ENCODE results near the gene DOCK3.
"Not testable (repeated sequence)": the region's sequence is repeated elsewhere in the genome, so short reads cannot be mapped to it uniquely, and the experiment has no call there.

Gene DOCK3

GRCh38 chr3:51338632-51339031, 663.9 kb downstream of the DOCK3 start:
- no peak for DNase-seq

DNA sequence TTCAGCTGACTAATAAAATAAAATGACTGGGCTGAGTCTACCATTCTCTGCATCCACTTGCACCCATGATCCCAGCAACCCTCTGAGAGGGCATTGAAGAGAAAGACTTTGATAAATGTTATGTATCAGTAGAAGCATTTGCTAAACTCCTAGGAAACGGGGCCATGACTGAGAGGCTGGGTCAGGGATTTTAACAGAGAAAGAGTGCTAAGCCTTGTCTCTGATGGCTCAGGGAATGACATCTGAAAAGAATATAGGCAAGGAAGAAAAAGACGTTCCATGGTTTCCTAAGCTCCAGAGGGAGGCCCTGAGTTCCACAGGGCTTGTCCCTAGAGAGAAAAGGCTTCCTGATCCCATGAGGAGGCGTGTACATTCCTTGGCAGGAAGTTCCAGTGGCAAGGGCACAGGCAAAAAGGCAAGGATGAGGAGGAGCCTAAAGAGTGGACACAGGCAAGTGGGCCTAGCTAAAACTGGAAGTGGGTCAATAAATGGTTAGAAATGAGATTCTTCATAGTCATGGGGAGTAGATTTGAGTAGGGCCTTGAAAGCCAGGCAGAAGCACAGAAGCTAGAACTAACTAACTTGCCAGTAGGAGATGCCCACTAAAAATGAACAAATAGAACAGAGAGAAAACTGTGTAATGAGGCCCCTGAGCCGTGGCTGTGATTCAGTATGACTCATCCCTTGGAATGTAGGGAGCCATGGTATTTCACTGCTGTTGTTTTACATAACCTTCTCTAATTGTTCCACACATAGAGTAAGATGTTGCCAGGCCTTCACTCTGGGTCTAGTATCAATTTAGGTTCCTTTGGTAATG, 665.5 kb downstream of the DOCK3 start:
- DNase-seq = no peak

- no peak for DNase-seq
Measured at GRCh38 chr3:51340989-51341636, 666.4 kb downstream of the DOCK3 start.

- DNase-seq = no peak
Measured at GRCh38 chr3:51343918-51344687, 669.4 kb downstream of the DOCK3 start.

GRCh38 chr3:51350751-51351150, 676.0 kb downstream of the DOCK3 start:
- DNase-seq = no peak

- no peak for DNase-seq
Measured at GRCh38 chr3:51353131-51353530, 678.4 kb downstream of the DOCK3 start.

GRCh38 chr3:51353691-51354090, 679.0 kb downstream of the DOCK3 start:
- no peak for DNase-seq

GRCh38 chr3:51354172-51354571, 679.4 kb downstream of the DOCK3 start:
- no peak for DNase-seq

DNA sequence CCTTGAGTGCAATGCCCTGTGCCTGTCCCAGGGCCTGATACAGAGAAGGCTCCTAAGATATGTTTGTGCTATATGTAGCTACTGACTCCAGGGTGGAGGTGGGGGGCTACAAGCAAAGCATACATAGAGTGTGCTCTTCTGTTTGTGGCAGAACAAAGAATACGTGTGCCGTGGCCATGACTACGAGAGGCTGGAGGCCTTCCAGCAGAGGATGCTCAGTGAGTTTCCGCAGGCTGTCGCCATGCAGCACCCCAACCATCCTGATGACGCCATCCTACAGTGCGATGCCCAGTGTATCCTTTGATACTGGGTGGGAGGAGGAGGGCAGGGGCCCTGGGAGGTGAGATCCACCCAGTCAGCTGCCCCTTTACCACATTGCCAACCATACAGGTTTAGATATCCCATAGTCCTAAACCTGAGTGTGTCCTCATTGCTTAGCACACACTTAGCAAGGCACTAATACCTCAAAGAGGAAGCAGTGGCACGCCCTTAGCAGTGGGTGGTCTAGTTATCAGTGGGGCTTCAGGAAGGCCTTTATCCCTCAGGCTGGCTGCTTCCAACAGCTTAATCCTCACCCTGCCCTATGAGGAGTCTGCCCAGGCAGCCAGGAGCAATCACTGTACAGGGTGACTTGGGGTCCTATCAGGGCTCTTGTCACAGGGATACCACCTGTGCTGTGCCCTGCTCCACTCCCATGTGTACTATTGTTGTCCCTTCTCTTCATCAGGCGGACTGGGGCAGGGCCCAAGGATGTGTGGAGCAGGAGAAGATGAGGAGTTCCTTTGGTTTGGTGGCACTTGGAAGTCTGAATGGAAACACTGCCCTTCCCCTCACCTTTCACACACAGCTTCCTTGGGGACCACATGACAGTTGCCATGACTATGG, 680.2 kb downstream of the DOCK3 start:
- DNase-seq = no peak

GRCh38 chr3:51355891-51356578, 681.3 kb downstream of the DOCK3 start:
- no peak for DNase-seq

- DNase-seq = no peak
Measured at GRCh38 chr3:51357856-51358255, 683.1 kb downstream of the DOCK3 start.

- no peak for DNase-seq
Measured at GRCh38 chr3:51358981-51359380, 684.3 kb downstream of the DOCK3 start.

- DNase-seq = no peak
Measured at GRCh38 chr3:51360806-51361205, 686.1 kb downstream of the DOCK3 start.

DNA sequence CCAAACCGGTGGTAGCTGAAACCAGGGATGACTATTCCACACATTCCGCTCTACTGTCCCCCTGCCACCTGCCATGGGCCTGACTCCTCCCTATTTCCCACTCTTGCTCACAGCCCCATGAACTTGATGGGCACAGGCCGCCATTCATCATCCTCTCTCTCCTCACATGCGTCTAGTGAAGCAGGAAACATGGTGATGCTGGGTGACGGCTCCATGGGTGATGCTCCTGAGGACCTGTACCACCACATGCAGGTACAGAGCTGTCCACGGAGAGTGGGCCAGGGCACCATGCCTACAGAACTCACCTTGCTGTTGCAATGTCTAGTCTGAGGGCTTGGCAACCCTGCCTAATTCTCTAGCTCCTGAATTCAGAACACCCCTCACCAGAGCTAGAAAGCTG, 687.0 kb downstream of the DOCK3 start:
- DNase-seq = no peak

DNA sequence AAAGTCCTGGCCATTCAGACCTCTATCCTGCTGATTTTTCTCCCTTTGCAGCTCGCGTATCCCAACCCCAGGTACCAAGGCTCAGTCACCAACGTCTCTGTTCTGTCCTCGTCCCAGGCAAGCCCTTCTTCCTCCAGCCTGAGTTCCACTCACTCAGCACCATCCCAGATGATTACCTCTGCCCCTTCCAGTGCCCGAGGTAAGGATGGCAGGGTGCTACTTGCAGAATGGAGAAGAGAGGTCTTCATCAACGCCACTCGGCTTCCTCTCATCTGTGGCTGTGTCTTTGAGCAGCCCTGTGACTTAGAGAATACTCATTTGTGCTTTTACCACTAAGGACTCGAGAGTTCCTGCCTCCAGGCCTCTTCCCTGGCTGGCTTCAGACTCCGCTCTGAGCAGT, 687.7 kb downstream of the DOCK3 start:
- no peak for DNase-seq

DNA sequence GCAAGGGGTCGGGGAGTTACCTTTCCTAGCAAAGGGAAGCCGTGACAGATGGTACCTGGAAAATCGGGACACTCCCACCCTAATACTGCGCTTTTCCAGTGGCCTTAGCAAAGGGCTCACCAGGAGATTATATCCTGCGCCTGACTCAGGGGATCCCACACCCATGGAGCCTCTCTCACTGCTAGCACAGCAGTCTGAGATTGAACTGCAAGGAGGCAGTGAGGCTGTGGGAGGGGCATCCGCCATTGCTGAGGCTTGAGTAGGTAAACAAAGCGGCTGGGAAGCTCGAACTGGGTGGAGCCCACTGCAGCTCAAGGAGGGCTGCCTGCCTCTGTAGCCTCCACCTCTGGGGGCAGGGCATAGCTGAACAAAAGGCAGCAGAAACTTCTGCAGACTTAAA, 693.5 kb downstream of the DOCK3 start:
- not testable (repeated sequence) for DNase-seq

DNA sequence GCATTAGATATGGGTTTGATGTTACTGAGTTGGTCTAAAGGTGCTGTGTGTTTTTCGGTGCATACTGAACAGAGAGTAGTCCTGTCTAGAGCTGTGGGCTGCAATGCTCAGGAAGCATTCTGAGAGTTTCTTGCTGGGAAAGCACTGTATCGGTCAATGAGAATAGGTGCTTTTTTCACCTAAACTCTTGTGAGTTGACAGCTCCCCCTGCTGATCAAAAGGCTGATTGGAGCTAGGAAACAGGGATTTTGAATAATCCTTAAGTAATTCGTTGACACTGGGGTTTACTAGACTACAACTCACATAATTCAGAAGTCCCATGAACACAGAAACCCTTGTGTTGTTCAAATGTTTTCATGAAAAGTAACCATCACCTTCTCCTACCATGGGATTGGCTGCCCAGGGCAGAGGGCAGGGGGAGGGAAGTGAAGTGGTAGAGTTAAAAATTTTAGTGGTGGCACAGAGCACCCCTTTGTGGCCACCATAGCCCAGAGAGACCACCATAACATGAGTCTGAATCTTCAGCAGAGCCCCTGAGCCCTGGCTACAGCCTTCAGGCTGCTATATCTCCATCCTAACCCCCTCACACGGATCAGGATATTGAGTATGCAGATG, 697.3 kb downstream of the DOCK3 start:
- peak; percentile 13 for DNase-seq

GRCh38 chr3:51373658-51374421, 699.1 kb downstream of the DOCK3 start:
- no peak for DNase-seq

DNA sequence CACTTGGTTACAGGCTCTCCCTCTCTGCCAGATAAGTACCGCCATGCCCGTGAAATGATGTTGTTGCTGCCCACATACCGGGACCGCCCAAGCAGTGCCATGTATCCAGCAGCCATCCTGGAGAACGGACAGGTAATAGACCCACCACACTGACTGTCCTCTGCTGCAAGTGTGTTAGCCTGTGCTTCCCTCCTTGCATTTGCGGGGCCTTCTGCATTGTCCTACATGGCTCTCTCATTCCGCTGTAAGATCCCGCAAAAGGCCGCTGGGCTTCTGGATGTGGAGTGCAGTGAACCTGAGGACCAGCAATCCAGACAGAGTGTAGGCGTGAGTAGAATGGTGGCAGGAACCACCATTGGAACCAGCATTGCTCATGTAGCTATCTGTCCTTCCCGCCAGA, 699.7 kb downstream of the DOCK3 start:
- no peak for DNase-seq

DNA sequence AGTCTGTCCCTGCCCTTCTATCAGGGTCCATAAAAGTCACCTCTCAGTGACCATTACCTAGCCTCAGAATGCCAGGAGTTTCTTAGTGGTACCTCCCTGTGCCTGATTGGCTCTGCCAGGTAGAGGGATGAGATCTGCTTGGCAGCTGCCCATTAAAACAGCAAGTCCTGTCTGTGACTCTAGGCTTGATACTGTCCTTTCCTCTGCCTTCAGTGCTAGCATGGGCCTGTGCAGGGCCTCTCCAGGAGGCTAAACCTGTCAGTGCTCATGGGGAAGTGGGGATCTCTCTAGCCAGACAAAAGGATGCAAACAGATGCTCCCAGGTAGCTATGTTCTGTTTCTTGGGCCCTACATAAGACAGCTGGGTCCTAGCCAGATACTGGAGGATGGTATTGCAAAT, 700.4 kb downstream of the DOCK3 start:
- no peak for DNase-seq

GRCh38 chr3:51375571-51375970, 700.8 kb downstream of the DOCK3 start:
- DNase-seq = no peak

Measured in NCI-H510A treated with DMSO at 0.1 percent for 48 hours (cell line).